DND-41 (cell line): ENCODE results near the gene KRTAP5-6.

Source experiments
- EZH2 ChIP-seq: IDR thresholded peaks from 3 replicates; pipeline ENCODE4 v1.6.1; 2012; ENCODE audit warnings: borderline replicate concordance, low read depth, mild to moderate bottlenecking, moderate library complexity, low read length, inconsistent platforms; ENCODE audit not compliant: severe bottlenecking
- TF ChIP-seq, protein P1 (sequence below): IDR thresholded peaks from 2 replicates; pipeline ENCODE4 v1.5.1; 2012; ENCODE audit warnings: borderline replicate concordance, low read length, moderate library complexity, mild to moderate bottlenecking; ENCODE audit not compliant: poor library complexity, severe bottlenecking; ENCODE audit errors: extremely low read depth

- TF ChIP-seq, protein P1, sequence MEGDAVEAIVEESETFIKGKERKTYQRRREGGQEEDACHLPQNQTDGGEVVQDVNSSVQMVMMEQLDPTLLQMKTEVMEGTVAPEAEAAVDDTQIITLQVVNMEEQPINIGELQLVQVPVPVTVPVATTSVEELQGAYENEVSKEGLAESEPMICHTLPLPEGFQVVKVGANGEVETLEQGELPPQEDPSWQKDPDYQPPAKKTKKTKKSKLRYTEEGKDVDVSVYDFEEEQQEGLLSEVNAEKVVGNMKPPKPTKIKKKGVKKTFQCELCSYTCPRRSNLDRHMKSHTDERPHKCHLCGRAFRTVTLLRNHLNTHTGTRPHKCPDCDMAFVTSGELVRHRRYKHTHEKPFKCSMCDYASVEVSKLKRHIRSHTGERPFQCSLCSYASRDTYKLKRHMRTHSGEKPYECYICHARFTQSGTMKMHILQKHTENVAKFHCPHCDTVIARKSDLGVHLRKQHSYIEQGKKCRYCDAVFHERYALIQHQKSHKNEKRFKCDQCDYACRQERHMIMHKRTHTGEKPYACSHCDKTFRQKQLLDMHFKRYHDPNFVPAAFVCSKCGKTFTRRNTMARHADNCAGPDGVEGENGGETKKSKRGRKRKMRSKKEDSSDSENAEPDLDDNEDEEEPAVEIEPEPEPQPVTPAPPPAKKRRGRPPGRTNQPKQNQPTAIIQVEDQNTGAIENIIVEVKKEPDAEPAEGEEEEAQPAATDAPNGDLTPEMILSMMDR: no peak
- TF ChIP-seq EZH2: no peak
Measured at GRCh38 chr11:1735271-1735670, 38.3 kb downstream of the KRTAP5-6 start.
